Stimulated activated CD4-positive, alpha-beta T cell treated with anti-CD3 and anti-CD28 coated beads, TNF-alpha, amount 100 ng/mL, for 1 hour (primary cell): ENCODE results near the gene PLCD1.

ENCODE experiments used
- DNase-seq, 3 donors: peaks; one replicate each; pipeline ENCODE4 v3.0.0-alpha.2; 2020; ENCODE audit warnings: low read depth in 3 of 3, low spot score in 1 of 3

Gene PLCD1

GRCh38 chr3:38017445-38018295 lies 11.8 kb downstream of the PLCD1 start:
- no peak for DNase-seq

DNA sequence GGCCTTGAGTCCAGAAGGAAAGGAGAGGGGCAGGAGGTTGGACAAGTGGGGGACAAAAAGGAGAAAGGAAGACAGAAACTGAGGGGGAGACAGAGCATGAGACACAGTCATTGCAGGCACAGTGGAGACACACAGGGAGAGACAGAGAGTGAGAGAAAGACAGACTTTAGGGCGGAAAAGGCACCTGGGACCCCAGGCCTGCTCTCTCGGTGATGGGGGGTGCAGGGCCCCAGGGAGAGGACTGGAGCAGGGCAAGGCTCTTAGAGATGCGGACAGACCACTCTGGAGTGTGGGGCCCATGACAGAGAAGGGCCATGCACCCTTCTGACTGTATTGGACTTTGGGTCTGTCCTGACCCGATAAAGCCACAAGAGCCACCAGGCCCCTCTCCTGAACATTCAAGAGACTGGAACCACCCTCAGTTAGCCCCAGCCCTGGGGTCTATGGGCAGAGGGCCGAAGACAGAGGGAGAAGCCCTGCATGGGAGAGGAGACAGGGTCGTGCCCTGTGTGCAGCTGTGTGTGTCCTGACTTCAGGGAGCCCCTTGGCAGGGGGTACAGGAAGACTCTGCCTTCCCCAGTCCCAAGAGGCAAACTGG lies 12.5 kb downstream of the PLCD1 start:
- no peak for DNase-seq

- no peak for DNase-seq
These were observed 13.0 kb downstream of the PLCD1 start for GRCh38 chr3:38016410-38016809.

GRCh38 chr3:38015984-38016383 lies 13.5 kb downstream of the PLCD1 start:
- DNase-seq = no peak

DNA sequence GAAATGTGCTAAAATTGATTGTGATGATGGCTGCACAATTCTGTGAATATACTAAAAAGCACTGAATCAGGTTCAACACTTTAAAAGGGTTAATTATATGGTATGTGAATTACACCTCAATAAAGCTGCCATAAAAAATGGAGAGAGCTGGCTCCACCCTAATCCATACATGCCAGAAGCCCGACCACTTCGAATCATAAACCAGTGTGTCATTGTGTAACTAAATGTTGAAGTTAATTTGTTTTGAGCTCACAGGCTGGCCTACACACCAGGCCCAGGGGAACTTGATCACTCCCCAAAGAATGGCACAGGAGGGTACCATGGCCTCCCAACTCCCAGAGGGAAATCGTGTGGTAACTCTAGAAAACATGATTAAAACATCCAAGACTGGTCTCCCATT lies 14.0 kb downstream of the PLCD1 start:
- DNase-seq = no peak

DNA sequence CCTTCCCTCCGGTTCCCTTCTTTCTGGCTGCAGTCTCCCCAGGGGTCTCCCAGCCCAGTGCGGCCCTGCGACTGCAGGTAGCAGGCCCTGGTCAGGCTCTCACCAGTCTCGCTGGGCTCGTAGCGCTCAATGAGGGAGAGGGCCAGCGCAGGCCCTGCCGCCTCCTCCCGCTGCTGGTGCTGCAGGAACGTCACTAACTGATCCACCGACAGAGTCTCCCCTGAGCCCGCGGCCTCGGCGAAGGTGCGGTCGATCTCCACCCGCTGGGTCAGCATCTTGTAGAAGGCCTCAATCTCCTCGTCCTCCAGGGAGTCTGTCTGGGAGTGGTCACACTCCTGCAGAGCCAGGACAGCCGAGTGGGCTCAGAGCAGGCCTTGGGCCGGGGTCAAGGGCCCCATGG lies 18.3 kb downstream of the PLCD1 start:
- DNase-seq = no peak

GRCh38 chr3:38009807-38010591 lies 19.4 kb downstream of the PLCD1 start:
- DNase-seq = no peak

DNA sequence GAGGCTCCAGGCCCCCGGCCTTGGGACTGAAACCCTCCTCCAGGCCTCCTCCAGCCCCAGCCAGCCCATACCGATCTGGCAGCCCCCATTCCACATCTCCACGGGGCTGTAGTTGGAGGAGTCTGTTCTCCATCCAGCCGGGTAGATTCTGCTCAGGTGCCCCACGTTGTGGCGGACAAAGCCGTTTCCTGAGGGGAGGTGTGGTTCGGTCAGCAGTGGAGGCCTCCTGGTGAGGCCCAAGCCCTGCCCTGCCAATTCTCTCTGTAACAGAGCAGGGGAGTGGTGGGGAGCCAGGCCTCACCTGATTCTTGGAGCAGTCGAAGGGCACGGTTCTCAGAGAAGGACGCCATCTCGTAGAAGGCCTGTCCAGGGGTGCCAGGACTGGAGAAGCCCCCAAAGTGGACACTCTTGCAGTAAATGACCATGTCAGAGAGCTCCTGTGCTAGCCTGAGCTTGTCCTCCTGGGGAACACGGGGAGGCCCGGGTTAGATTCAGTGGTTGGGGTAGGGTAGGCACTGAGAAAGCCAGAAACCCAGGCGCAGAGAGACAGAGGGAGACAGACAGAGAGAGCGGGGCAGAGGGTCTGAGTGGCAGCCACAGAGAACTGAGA lies 20.4 kb downstream of the PLCD1 start:
- DNase-seq = no peak

DNA sequence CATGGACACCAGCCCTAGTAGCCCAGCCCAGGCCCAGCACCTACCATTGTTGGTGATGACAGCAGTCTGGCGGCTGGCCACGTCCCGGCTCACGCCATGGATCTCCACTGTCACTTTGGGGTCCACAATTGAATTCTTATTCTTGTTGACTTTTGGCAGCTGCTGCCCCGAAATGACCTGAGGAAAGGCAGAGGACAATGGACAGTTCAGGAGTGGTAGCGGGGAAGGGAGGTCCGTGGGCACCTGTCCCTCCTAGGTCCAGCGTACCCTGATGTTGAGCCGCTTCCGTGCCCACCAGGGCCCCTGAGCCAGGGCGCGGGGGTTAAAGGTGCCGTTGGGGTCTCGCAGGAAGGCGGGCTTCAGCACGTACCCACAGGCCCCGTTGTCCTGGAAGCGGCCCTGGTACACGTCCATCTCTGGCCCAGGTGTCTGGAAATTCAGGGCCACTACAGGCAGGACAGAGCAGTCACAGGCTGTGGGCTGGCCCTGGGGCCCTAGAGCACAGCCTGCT lies 21.2 kb downstream of the PLCD1 start:
- DNase-seq = no peak

DNA sequence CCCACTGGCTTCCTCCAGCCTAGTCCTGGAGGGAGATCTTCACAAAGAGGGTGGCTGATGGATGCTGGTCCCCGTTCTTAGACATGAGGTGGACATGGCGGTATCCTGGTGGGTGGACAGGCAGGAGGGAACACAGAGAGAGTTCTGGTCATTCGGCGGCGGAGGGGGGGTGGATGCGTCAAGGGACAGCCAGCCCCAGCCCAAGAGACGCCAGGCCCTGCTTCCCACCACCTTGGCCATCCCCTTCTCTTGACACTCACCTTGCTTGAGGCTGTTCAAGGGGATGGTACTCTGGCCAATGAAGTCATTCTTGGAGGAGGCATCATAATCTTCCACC lies 21.7 kb downstream of the PLCD1 start:
- DNase-seq = no peak

- no peak for DNase-seq
These were observed 22.9 kb downstream of the PLCD1 start for GRCh38 chr3:38006445-38006995.

GRCh38 chr3:38006031-38006430 lies 23.4 kb downstream of the PLCD1 start:
- DNase-seq = no peak

DNA sequence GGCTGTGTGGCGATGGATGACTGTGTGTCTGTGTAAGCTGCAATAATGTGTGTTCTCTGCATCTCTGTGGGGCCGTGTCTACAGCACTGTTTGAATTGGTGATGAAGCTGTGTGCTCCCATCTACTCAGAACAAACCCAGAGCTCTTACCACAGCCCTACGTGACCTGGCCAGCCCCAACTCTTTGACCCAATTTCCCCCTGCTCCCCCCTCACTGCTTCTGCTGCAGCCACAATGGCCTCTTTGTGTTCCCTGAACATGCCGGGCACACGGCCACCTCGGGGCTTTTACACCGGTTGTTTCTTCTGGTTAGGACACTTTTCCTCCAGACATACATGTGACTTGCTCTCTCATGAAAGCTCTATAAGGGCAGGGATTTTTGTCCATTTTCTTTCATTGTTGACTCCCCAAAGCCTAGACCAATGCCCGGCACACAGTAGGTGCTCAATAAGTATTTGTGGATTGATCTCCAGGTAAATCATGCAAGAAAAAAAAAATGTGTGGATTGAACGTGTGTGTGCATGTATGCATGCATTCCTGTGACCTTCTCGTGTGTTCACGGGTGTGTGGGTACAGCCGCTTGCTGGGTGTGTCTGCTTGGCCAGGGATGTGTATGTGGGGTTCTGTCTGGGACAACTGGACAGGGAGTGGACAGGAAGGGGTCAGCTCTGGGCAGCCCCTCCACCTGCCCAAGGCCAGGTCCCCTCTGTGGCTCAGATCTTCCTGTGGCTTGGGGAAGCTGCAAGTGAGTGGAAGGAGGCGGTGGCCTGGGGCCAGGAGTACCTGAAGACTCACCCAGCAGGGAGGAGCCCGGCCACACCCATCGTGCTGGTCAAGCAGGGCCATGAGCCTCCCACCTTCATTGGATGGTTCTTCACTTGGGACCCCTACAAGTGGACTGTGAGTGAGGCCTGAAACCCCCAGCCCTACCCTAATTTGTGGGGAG lies 24.1 kb downstream of the PLCD1 start:
- DNase-seq = no peak

GRCh38 chr3:38004415-38005075 lies 24.9 kb downstream of the PLCD1 start:
- peak in 1 of 3 donors; percentile 34 for DNase-seq

GRCh38 chr3:38003817-38004414 lies 25.5 kb downstream of the PLCD1 start:
- no peak for DNase-seq

- peak in 1 of 3 donors; percentile 49 for DNase-seq
These were observed 26.0 kb downstream of the PLCD1 start for GRCh38 chr3:38003371-38003816.

DNA sequence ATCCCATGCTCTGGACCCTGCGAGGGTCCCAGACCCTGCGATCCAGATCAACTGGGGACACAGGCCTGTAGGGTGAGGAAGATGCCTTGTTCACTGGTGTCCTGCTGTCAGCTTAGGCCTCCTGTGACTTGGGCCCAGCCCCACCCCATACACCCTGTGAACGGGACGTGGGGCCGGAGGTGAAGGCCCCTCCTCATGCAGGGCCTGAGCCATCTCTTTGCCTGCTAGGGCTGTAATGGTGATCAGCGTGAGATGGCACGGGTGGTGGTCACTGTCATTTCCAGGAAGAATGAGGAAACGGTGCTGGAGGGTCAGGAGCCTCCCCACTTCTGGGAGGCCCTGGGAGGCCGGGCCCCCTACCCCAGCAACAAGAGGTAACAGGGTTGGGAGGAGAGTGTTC lies 26.5 kb downstream of the PLCD1 start:
- no peak for DNase-seq

DNA sequence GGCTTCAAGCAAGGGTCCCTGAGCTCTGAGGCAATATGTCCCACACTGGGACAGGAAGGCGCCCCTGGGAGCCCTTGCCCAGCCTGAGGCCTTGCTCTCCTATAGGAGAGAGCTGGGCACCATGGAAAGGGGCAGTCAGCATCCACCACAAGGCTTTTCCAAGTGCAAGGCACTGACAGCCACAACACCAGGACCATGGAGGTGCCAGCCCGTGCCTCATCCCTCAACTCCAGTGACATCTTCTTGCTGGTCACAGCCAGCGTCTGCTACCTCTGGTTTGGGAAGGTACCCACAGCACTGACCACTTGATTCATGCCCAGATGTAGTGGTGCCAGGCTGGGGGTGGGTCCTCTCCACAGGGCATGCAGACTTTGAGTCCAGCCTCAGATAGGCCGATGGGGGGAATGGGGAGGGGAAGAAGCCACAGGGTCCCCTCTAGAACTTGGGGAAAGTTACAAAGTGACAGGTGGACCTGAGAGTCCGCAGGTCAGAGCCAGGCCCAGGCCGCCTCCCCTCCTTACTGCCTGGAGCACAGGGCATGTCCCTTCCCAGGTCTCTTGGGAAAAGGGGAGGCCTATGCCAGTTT lies 27.1 kb downstream of the PLCD1 start:
- DNase-seq = no peak
